Hematopoietic multipotent progenitor cell treated with erythropoietin and hydrocortisone succinate and interleukin-3 and kit ligand, for 6 days (in vitro differentiated cells): Measurements from ENCODE around the gene UBA6.
"Not testable (repeated sequence)": the region's sequence is repeated elsewhere in the genome, so short reads cannot be mapped to it uniquely, and the experiment has no call there.

Experiments
- DNase-seq: peaks from one replicate; pipeline ENCODE4 v3.0.0-alpha.2; 2015

UBA6 gene

DNA sequence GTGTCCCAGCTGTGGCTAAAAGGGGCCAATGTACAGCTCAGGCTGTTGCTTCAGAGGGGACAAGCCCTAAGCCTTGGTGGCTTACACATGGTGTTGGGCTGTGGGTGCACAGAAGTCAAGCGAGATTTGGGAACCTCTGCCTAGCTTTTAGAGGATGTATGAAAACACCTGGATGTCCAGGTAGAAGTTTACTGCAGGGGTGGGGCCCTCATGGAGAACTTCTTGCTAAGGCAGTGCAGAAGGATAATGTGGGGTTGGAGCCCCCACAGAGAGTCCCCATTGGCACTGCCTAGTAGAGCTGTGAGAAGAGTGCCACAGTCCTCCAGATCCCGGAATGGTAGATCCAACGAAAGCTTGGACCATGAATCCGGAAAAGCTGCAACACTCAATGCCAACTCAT, 40.5 kb downstream of the UBA6 start:
- DNase-seq = no peak

GRCh38 chr4:67659065-67659464, 41.9 kb downstream of the UBA6 start:
- no peak for DNase-seq

DNA sequence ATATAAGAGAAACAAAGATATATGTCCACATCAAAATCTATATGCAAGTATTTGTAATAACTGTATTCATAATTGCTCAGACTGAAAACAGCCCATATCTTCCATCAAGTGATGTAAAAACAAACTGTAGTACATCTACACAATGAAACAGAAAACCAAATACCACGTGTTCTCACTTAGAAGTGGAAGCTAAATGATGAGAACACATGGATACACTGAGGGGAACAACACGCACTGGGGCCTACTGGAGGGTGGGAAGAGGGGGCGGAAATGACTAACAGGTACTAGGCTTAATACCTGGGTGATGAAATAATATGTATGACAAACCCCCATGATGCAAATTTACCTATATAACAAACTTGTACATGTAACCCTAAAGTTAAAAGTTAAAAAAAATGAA, 42.7 kb downstream of the UBA6 start:
- DNase-seq = no peak

GRCh38 chr4:67651536-67651935, 49.4 kb downstream of the UBA6 start:
- no peak for DNase-seq

- peak; percentile 49 for DNase-seq
Measured at GRCh38 chr4:67638136-67638535, 62.8 kb downstream of the UBA6 start.

DNA sequence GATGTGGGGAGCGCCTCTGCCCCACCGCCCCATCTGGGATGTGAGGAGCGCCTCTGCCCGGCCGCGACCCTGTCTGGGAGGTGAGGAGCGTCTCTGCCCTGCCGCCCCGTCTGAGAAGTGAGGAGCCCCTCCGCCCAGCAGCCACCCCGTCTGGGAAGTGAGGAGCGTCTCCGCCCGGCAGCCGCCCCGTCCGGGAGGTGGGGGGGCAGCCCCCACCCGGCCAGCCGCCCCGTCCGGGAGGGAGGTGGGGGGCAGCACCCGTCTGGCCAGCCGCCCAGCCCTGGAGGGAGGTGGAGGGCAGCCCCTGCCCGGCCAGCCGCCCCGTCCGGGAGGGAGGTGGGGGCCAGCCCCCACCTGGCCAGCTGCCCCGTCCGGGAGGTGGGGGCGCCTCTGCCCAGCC, 64.0 kb downstream of the UBA6 start:
- not testable (repeated sequence) for DNase-seq

DNA sequence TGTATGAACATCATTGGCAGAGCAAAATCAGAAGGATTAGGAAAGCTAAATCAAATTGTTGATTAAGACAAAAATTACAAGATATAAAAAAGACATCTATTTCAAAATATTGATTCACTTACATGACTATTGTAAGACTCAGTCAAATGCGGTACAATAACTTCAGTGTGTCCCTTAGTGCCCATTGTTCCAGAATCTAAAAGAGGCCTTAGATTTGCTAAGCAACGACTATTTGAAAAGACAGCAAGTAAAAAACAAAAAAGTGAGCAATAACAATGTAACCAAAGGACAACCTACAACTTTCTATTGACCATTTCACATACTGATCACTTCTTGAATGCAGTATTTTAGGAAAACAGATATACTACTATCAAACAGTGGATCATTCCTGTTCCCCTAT, 65.6 kb downstream of the UBA6 start:
- DNase-seq = no peak

GRCh38 chr4:67634741-67635140, 66.2 kb downstream of the UBA6 start:
- no peak for DNase-seq

DNA sequence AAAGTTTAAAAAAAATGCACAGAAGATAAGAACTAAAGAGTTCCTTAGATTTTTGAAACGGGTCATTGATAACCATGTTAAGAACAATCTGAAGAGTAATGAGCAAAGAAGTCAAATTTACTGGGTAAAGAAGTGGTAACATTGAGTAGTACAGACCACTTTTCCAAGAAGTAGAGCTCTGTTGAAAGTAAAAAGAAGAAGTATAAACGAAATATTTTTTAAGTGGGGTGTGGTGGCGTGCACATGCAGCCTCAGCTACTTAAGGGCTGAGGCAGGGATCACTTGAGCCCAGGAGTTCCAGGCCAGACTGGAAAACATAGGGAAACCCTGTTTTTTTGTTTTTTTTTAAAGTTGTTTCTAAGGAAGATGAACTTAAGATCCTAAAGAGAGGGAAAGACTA, 68.5 kb downstream of the UBA6 start:
- peak; percentile 46 for DNase-seq

DNA sequence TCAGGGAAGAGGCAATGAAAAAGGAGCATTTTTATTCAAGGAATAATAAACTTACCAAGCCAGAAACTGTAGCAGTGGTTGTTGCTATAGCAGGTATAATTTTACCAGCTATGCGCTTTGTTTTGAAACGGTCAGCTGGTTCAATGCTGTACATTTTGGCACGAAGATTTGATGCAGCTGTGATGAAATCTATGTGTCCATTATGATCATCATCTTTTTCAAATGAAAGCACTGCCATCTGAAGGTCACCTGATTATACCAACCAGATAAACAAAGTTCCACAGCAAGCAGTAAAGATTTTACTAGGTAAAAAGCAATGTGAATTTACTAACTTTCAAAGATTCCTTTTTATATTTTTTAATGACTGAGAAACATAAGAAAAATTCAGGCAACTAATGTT, 76.0 kb downstream of the UBA6 start:
- no peak for DNase-seq

- DNase-seq = no peak
Measured at GRCh38 chr4:67616478-67616877, 84.5 kb downstream of the UBA6 start.

GRCh38 chr4:67615119-67615518, 85.8 kb downstream of the UBA6 start:
- no peak for DNase-seq

DNA sequence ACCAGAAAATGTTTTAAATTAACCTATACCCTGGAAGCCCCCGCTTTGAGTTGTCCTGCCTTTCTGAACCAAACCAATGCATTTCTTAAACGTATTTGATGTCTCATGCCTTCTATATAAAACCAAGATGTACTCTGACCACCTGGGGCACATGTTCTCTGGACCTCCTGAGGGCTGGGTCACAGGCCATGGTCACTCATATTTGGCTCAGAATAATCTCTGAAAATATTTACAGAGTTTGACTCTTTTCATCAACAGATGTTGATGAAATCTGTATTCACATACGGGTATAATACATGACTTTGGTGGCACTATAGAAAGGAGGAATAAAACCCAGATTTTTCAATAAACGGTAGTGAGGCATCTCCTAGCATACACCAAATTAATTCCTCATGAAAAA, 86.8 kb downstream of the UBA6 start:
- DNase-seq = no peak

- DNase-seq = no peak
Measured at GRCh38 chr4:67608027-67608426, 92.9 kb downstream of the UBA6 start.

- no peak for DNase-seq
Measured at GRCh38 chr4:67604749-67605148, 96.2 kb downstream of the UBA6 start.

DNA sequence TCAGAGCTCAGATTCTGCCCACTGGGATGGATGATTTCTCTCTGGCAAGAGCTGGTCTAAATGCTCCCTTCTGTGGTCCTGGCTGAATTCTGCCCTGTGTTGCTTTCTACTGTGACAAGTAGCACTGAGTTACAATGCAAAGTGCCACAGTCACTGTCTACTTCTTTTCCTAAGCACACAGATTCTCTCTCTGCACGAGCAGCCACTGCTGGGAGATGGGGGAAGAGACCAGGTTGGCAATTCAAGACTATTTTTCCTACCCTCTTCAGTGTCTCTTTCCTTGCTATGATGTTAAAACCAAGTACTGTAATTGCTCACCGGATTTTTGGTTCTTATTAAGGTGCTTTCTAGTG, 97.0 kb downstream of the UBA6 start:
- no peak for DNase-seq

- DNase-seq = no peak
Measured at GRCh38 chr4:67603310-67604028, 97.5 kb downstream of the UBA6 start.

DNA sequence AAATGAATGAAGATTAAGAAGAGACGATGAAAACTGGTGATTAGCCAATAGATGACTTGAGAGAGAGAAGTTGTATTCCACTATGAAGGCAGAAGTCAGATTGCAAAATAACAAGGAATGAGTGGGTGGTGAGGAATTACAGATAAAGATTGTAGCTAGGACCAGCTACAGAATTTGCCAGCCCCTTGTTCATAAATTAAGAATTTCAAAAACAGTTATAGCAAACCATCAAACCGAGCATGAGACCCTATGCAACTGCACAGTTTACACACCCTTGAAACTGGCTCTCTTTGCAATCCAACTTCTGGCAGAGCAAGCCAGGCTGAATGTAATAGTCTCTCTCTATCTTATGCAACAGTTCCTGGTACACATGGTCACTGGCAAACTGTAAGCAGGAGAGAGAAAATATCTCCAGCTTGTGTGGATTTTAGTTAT, 107.2 kb downstream of the UBA6 start:
- DNase-seq = peak; percentile 31

DNA sequence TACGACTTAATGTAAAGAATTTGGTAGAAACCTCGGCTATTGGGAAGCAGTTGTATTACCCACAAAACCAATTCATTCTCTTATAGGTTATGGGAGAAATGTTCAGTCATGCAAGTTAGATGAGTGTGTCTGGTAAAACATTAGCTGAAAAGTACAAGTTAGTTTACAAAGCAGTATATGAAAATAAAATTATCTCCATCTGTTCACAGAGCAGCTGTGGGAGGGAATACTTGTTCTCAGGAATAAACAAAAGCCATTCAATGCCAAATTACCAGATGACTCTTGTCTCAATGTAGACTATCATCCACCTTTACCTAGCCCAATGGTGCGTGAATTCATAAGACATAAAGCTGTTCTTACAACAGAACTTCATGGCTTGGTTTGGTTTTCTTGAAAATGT, 113.8 kb downstream of the UBA6 start:
- DNase-seq = no peak

DNA sequence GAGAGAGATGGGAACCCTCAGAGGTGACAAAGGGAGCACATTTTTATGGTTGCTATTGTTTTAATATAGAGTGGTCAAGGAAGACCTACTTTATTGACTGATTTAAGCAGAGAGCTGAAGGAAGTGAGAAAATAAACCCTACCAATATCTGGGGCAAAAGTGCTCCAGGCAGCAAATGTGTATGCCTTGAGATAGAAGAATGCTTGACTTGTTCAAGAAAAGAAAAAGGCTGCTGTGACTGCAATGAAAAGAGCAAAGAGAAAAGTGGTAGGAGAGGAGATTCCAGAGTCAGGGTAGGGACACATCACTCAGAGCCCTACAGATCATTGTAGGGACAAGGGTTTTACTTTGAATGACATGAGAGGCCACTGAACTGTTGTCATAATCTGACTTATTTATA, 116.5 kb downstream of the UBA6 start:
- no peak for DNase-seq

DNA sequence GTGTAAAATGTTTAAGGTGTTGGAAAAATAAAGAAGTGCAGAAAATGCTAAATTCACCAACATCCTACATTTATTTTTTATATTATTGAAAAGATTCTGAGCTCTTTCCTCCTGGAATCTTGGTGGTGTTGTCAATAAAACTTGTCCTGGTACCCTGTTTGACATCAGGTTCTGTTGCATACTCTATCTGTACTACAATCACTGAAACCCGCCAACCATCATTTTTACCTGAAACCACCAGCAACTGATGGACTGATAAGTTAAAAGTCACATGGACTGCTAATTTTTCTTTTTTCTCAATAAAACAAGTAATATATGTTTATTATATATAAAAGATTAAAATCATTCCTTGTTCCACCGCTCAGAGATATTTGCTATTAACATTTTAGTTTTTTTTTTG, 119.0 kb downstream of the UBA6 start:
- no peak for DNase-seq

DNA sequence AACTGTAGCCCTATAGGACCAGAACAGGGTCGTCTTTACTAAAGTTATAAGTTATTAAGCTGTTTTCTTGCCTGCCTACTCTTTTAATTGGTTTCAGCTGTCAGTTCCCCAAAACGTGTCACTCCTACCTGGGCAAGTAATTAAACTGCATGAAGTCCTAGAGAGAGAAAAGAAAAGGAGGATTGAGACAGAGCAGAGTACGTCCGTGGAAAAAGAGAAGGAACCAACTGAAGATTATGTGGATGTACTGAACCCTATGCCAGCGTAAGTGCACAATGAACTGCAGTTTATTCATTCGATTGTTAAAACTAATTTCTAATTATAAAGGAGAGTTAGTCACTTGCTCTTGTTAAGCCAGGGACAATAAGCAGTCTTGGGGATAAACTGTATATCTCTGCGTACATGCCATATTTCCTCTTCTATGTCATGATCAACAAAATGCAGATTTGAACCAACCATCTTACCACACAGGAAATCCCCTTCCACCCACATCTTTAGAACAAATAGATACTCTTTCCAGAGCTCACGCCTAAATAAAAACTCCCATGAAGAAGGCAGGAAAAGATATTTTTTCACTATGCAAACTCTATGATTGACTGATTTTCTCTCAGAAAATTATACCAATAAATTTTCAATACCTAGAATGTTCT, 119.6 kb downstream of the UBA6 start:
- peak; percentile 48 for DNase-seq

GRCh38 chr4:67580577-67580976, 120.4 kb downstream of the UBA6 start:
- no peak for DNase-seq

GRCh38 chr4:67576538-67576937, 124.4 kb downstream of the UBA6 start:
- DNase-seq = no peak

DNA sequence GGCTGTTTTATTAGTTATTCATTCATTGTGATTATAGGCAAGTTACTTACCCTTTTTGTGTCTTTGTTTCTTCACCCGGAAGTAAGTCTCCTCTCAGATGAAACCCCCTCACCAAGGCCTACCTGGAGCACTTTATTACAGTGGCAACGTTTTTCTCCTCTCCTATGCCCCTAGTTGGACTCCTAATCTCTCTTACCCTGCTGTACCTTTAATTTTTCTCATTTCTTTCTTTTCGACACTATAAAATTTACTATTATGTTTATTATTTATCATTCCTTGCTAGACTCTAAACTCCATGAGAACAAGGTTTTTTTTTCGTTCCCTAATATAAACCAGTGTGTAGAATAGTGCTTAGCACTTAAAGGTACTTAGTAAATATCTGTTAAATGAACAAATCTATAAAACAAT, 124.9 kb downstream of the UBA6 start:
- DNase-seq = no peak
